HG03159 (cell line): ENCODE measurements around the gene BUB3.

Experiments
- ATAC-seq: cut with Tn5 transposase; IDR thresholded peaks from one replicate; pipeline ENCODE4 v1.9.1; 2021; ENCODE audit warnings: mild to moderate bottlenecking, moderate library complexity; ENCODE audit not compliant: unreplicated experiment

Gene BUB3, protein sequence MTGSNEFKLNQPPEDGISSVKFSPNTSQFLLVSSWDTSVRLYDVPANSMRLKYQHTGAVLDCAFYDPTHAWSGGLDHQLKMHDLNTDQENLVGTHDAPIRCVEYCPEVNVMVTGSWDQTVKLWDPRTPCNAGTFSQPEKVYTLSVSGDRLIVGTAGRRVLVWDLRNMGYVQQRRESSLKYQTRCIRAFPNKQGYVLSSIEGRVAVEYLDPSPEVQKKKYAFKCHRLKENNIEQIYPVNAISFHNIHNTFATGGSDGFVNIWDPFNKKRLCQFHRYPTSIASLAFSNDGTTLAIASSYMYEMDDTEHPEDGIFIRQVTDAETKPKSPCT

GRCh38 chr10:123154092-123154710, at the start of gene BUB3:
Gene BUB3, plus strand, starts transcription at chr10:123154402. Its CDS starts 516 bp downstream, at chr10:123154918.
- peak; percentile 90 for ATAC-seq

GRCh38 chr10:123109466-123109865, 44.7 kb upstream of the BUB3 start:
- no peak for ATAC-seq

DNA sequence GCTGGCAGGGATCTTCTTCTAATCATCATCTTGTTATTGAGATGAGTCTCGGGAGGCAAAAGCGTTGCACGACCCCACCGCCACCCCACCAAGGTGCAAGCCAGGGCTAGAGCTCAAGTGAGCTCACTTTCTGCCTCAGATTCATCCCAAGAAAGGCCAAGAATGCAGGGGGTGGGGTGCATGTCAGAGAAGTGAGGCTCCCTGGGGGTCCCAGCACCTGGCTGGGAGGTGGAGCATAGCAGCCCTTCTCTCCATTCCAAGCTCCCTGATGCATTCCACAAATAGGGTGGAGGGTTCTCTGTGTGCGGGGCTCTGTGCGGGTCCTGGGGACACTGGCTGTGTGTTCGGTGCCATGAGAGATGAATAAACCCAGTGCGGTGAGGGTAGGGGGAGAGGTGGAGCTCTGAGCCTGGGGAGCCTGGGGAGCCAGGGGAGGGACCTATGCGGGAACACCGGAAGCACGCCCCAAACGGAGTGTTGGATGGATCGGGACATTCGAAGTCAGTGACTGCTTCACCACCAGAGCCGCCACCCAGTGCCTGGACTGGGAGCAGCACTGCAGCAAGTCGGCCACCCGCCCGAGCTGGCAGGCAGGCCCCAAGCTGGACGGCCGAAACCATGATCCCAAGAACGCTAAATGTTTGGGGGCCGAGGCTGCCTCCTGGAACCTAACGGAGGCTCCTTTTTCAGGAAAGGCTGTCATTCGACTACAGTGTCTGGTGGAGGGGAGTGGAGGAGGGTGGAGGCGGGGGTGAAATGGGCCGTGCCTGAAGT, 36.4 kb upstream of the BUB3 start:
- ATAC-seq, result no peak

GRCh38 chr10:123119081-123119480, 35.1 kb upstream of the BUB3 start:
- ATAC-seq, result no peak

DNA sequence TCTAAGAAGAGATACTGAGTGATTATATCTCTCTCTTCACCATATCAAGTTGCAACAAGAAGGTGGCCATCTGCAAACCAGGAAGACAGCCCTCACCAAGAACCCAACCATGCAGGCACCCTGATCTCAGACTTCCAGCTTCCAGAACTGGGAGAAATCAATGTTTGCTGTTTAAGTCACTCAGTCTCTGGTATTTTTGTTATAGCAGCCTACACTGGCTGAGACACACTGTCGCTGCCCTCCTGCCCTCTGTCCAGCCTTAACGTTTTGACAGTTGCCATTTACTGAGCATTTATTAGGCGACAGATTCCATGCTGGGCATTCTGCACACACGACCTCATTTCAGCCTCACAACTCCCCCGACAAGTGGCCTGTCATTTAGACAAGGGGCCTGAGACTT, 28.0 kb upstream of the BUB3 start:
- ATAC-seq, result no peak

DNA sequence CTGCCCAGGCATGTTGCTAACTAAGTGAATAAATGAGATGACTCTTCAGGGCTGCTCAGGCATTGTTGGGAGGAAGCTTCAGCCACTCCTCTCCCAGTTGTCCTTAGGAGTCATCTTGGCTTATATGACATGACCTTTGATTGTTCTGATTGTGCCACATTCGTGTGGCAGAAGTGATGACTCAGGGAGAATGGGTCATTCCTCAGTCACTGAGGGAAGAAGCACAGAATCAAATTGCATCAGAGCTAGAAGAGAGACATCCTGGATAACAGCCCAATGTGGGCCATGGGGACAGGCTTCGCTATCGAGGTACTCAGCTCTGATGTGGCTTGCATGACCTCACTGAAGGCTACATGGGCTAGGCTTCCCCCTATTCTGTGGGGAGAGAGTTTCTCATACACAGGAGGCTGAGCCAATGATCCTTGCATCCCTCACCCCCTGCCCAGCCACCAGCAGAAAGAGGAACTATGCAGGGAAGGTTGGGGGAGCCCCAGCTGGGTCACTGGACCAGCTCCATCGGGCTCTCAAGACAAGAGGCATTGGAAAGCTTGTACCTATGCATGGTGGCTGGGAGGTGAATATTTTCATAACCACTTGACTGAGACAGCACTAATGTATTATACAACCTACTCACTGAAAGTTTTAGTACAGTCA, 24.5 kb upstream of the BUB3 start:
- no peak for ATAC-seq

GRCh38 chr10:123132576-123133477, 21.4 kb upstream of the BUB3 start:
- peak; percentile 54 for ATAC-seq

DNA sequence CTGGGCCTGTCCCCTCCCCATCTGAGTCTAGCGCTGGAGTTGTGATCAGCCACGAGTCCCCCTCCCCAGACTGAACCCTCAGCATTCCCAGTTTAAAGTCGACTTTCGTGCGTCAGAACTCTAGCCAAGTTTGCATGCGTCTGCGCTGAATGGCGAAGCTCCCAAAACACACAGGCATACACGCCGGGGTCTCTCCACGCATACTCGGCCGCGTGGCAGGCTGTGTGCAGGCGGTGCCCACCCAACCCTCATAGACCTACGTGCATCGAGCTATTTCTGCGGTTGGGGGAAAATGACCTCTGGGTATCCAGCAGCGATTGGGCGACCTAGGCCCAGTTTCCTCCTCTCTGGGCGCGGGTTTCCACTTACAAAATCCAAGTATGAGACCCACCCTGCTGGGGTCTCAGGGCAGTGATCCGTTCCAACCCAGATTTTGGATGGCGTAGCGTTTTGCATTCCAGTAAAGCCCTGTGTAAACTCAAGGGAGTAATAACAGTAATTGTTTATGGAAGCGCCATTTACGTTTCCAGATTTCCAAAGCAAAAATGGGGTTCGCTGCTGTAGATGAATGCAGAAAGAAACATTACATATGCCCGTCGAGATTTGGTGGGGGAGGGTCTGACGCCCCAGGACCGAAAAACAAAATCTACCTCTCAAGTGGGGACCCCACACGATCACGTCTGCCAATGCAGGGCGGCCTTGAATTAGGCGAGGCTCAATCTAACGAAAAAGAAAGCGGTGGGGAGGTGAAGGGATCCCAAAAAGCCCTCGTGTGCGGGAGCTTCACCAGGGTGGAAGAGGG, 20.5 kb upstream of the BUB3 start:
- ATAC-seq, result no peak

DNA sequence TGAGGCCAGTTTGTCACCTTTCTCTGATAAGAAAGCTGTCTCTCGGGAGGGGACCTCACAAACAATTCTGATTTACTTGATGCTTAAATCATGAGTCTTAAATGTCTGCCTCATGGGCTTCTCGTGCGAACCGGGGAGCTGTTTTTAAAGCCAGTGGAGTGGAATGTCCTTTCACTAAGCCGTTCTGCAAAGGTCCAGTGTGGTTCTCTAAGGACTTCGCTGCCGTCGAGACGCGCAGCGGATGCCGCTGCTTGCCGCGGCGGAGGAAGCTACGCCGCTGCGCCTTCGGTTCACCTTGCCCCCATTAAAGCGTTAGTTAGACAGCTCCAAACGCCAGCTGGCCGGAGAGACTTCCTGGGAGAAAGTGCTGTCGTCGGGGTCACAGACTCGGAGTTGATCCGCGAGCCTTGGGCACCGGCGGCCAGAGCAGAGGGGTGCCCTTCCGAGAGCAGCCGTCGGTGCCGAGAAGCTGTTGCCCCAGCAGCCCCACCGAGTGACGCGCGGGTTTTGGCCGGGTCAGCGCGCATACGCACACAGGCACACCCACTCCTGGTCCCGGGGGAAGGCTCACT, 19.8 kb upstream of the BUB3 start:
- no peak for ATAC-seq

DNA sequence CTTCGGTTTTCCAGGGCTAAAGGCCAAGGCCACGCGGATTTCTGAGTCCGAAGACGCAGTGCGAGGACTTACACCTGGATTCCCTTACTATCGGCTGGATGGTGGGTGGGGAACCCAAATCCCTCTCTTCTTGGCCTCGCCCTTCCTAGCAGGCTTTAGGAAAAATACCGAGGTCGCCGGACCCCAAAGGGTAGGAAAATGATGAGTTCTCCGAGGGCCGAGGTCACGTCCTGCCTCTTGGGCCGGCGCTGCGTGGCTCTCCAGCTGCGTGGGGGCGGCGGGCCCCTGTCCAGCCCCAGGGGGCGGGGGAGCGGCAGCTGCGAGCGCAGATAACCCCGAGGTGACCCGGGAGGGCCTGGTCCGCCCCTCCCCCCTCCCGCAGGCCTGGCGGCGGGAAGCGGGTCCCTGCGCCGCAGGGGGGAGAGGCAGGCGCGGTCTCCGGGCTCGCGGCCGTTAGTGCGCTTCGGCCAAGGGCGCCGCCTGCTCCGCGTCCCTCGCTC, 19.2 kb upstream of the BUB3 start:
- no peak for ATAC-seq

GRCh38 chr10:123135415-123136141, 18.6 kb upstream of the BUB3 start, which contains the start of gene HMX3:
Gene HMX3, plus strand, starts transcription at chr10:123135970. Its CDS starts 81 bp downstream, at chr10:123136051.
- ATAC-seq, result no peak

DNA sequence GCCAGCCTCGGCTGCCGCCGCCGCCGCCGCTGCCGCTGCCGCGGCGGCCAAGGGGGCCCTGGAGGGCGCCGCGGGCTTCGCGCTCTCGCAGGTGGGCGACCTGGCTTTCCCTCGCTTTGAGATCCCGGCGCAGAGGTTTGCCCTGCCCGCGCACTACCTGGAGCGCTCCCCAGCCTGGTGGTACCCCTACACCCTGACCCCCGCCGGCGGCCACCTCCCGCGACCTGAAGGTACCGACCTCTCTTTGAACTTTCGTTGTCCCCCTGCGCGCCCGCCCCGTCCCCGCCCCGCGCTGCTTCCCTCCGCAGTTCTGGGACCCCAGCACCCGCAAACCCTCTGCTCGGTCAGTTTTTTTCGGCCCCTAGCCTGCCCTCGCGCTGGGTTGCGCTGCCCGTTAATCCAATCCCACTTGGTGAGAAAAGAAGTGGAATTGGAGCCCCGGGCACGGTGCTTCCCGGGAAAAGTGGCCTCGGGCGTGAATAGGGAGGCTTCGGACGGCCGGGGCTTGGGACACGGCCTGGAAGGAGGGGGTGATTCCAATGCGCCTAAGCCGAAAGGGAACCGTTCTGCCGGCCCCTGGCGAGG, 17.9 kb upstream of the BUB3 start:
- no peak for ATAC-seq

GRCh38 chr10:123136806-123137642, 17.2 kb upstream of the BUB3 start:
- no peak for ATAC-seq

DNA sequence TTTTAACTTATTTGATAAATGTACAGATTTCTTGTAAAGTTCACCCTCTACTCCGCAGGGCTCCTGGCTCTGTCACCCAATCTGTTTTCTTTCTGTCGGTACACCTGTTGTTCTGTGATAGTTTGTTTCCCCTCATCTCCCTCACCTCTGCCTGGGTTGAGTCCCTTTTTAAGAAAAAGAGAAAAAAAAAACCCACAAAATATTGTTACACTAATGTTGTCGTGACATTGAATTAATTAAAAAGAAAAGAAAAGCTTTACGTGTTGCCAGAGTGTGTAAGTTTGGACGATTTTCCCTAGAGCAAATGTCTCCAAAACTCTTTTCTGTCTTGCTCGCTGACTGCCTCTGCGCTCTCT, 15.1 kb upstream of the BUB3 start:
- ATAC-seq, result no peak

- ATAC-seq, result no peak
These were observed 14.6 kb upstream of the BUB3 start for GRCh38 chr10:123139521-123140163.

DNA sequence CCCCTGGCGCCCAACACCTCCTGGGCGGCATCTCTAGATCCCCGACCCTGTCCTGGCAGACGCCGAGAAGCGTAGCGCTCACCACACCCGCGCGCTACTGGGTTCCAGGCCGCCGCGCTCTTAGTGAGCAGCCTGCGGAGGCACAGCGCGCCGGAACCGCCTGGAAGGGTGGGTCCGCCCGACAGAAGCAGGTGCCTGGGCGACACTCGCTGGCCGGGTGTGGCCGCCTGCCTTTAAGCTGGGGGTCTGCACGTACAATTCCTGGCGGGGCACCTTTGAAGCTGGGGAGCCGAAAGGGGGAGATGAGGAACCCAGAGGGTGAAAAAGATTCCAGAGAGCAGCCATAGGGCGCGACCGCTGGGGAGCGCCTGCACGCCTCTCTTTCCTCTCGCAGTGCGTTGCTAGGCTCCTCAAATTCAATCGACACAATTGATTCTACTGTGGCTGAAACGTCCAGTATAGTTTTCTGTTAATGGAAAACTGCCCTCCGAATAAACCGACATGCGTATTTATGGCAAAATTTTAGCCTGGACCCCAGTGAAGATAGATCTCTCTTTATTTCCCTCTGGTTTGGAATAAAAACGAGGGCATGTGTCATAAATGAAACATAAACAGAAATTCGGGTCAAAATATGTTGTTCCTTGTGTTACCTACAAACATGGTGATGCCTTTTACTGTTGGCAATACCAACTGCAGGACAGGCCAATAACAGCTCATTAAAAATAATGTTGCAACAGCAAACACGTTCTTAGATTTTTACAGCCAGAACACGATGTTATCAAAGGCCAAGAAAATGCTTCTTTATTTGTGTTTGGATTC, 13.8 kb upstream of the BUB3 start:
- ATAC-seq, result no peak
